ENCODE results near the gene EDC3.
A peak's percentile ranks its signal among the peaks of the same experiment; 100 is the strongest.
"Not testable (repeated sequence)": the region's sequence is repeated elsewhere in the genome, so short reads cannot be mapped to it uniquely, and the experiment has no call there.

EDC3 gene

GRCh38 chr15:74695597-74696397 lies at the start of gene EDC3:
EDC3 (minus strand) TSS chr15:74696024; CDS start chr15:74675124, 20,900 bp downstream.
- no peaks in the 10 kb centered on the region for H3K9me3 ChIP-seq (ENCODE audit: control insufficient read depth, insufficient read depth, low read length)
- peak within 1 kb of the TSS; percentile 68 for H3K9ac ChIP-seq (ENCODE audit: low read depth, low read length)
- no peaks in the 10 kb centered on the region for H3K36me3 ChIP-seq (ENCODE audit: insufficient read depth, low read length)
- H3K4me1 ChIP-seq (ENCODE audit: insufficient read depth, low read length) = peaks cover 6% of the 10 kb centered on the region; the same call in 1 of the 2 replicates

GRCh38 chr15:74742422-74742821 lies 46.6 kb upstream of the EDC3 start:
- Histone ChIP-seq H3K9me3 (ENCODE audit: control insufficient read depth, insufficient read depth, low read length) (no peaks in the 10 kb centered on the region), H3K9ac (ENCODE audit: low read depth, low read length) (no peak overlapping the region), H3K4me1 (ENCODE audit: insufficient read depth, low read length) (no peaks in the 10 kb centered on the region), H3K36me3 (ENCODE audit: insufficient read depth, low read length) (no peaks in the 10 kb centered on the region)

- not testable (repeated sequence) for H3K4me1 ChIP-seq (ENCODE audit: insufficient read depth, low read length); H3K9me3 ChIP-seq (ENCODE audit: control insufficient read depth, insufficient read depth, low read length); H3K9ac ChIP-seq (ENCODE audit: low read depth, low read length); H3K36me3 ChIP-seq (ENCODE audit: insufficient read depth, low read length)
Observed at GRCh38 chr15:74738239-74738638, 42.4 kb upstream of the EDC3 start.

- H3K9ac ChIP-seq (ENCODE audit: low read depth, low read length) = no peak overlapping the region
- H3K9me3 ChIP-seq (ENCODE audit: control insufficient read depth, insufficient read depth, low read length) = no peaks in the 10 kb centered on the region
- no peaks in the 10 kb centered on the region for H3K4me1 ChIP-seq (ENCODE audit: insufficient read depth, low read length)
- H3K36me3 ChIP-seq (ENCODE audit: insufficient read depth, low read length) = no peaks in the 10 kb centered on the region
Observed at GRCh38 chr15:74735305-74735704, 39.5 kb upstream of the EDC3 start.

GRCh38 chr15:74733269-74733668 lies 37.4 kb upstream of the EDC3 start:
- H3K4me1 ChIP-seq (ENCODE audit: insufficient read depth, low read length) = no peaks in the 10 kb centered on the region

GRCh38 chr15:74732846-74733245 lies 37.0 kb upstream of the EDC3 start:
- H3K4me1 ChIP-seq (ENCODE audit: insufficient read depth, low read length) = no peaks in the 10 kb centered on the region
- H3K9me3 ChIP-seq (ENCODE audit: control insufficient read depth, insufficient read depth, low read length) = peaks cover 1% of the 10 kb centered on the region; the same call in 1 of the 2 replicates
- H3K36me3 ChIP-seq (ENCODE audit: insufficient read depth, low read length) = no peaks in the 10 kb centered on the region
- H3K9ac ChIP-seq (ENCODE audit: low read depth, low read length) = no peak overlapping the region

More at GRCh38 chr15:74733269-74733668, 37.4 kb upstream of the EDC3 start:
- Histone ChIP-seq H3K9ac (ENCODE audit: low read depth, low read length) (no peak overlapping the region), H3K36me3 (ENCODE audit: insufficient read depth, low read length) (no peaks in the 10 kb centered on the region), H3K9me3 (ENCODE audit: control insufficient read depth, insufficient read depth, low read length) (no peaks in the 10 kb centered on the region)

- no peak overlapping the region for H3K9ac ChIP-seq (ENCODE audit: low read depth, low read length)
- no peaks in the 10 kb centered on the region; the same call in 1 of the 2 replicates for H3K4me1 ChIP-seq (ENCODE audit: insufficient read depth, low read length)
- peaks cover 4% of the 10 kb centered on the region; the same call in 1 of the 2 replicates for H3K9me3 ChIP-seq (ENCODE audit: control insufficient read depth, insufficient read depth, low read length)
- H3K36me3 ChIP-seq (ENCODE audit: insufficient read depth, low read length) = no peaks in the 10 kb centered on the region
Observed at GRCh38 chr15:74730619-74731316, 34.9 kb upstream of the EDC3 start.

- not testable (repeated sequence) for H3K9me3 ChIP-seq (ENCODE audit: control insufficient read depth, insufficient read depth, low read length); H3K36me3 ChIP-seq (ENCODE audit: insufficient read depth, low read length); H3K4me1 ChIP-seq (ENCODE audit: insufficient read depth, low read length); H3K9ac ChIP-seq (ENCODE audit: low read depth, low read length)
Observed at GRCh38 chr15:74729372-74729771, 33.5 kb upstream of the EDC3 start.

- H3K4me1 ChIP-seq (ENCODE audit: insufficient read depth, low read length); H3K9ac ChIP-seq (ENCODE audit: low read depth, low read length); H3K36me3 ChIP-seq (ENCODE audit: insufficient read depth, low read length); H3K9me3 ChIP-seq (ENCODE audit: control insufficient read depth, insufficient read depth, low read length): not testable (repeated sequence)
Observed at GRCh38 chr15:74728699-74729098, 32.9 kb upstream of the EDC3 start.

GRCh38 chr15:74727727-74728126 lies 31.9 kb upstream of the EDC3 start:
- Histone ChIP-seq H3K36me3 (ENCODE audit: insufficient read depth, low read length) (no peaks in the 10 kb centered on the region), H3K4me1 (ENCODE audit: insufficient read depth, low read length) (peaks cover 5% of the 10 kb centered on the region; the same call in 1 of the 2 replicates), H3K9me3 (ENCODE audit: control insufficient read depth, insufficient read depth, low read length) (peaks cover 4% of the 10 kb centered on the region; the same call in 1 of the 2 replicates), H3K9ac (ENCODE audit: low read depth, low read length) (no peak overlapping the region)

- peak overlapping the region; percentile 78; the same call in 1 of the 2 replicates for H3K9ac ChIP-seq (ENCODE audit: low read depth, low read length)
- peaks cover 5% of the 10 kb centered on the region; the same call in 1 of the 2 replicates for H3K4me1 ChIP-seq (ENCODE audit: insufficient read depth, low read length)
- H3K9me3 ChIP-seq (ENCODE audit: control insufficient read depth, insufficient read depth, low read length) = peaks cover 4% of the 10 kb centered on the region; the same call in 1 of the 2 replicates
- H3K36me3 ChIP-seq (ENCODE audit: insufficient read depth, low read length) = no peaks in the 10 kb centered on the region
Observed at GRCh38 chr15:74726774-74727164, 30.9 kb upstream of the EDC3 start.

- peaks cover 5% of the 10 kb centered on the region; the same call in 1 of the 2 replicates for H3K4me1 ChIP-seq (ENCODE audit: insufficient read depth, low read length)
- H3K9ac ChIP-seq (ENCODE audit: low read depth, low read length) = peak overlapping the region; percentile 78
- H3K36me3 ChIP-seq (ENCODE audit: insufficient read depth, low read length) = no peaks in the 10 kb centered on the region
- H3K9me3 ChIP-seq (ENCODE audit: control insufficient read depth, insufficient read depth, low read length) = peaks cover 4% of the 10 kb centered on the region; the same call in 1 of the 2 replicates
Observed at GRCh38 chr15:74725845-74726773, 30.3 kb upstream of the EDC3 start.

- peaks cover 4% of the 10 kb centered on the region; the same call in 1 of the 2 replicates for H3K9me3 ChIP-seq (ENCODE audit: control insufficient read depth, insufficient read depth, low read length)
- peaks cover 5% of the 10 kb centered on the region; the same call in 1 of the 2 replicates for H3K4me1 ChIP-seq (ENCODE audit: insufficient read depth, low read length)
- H3K9ac ChIP-seq (ENCODE audit: low read depth, low read length) = peak within 1 kb of the TSS; percentile 78
- no peaks in the 10 kb centered on the region for H3K36me3 ChIP-seq (ENCODE audit: insufficient read depth, low read length)
Observed at GRCh38 chr15:74725225-74725774, 29.5 kb upstream of the EDC3 start, which contains the start of gene CYP1A1. CYP1A1 (minus strand) TSS chr15:74725528; CDS start chr15:74723097, 2,431 bp downstream.
